Stimulated activated CD4-positive, alpha-beta T cell treated with anti-CD3 and anti-CD28 coated beads, Interleukin-2, amount 100 ng/mL, for 24 hours (primary cell): ENCODE results near the gene CITED2.
"Not testable (repeated sequence)": the region's sequence is repeated elsewhere in the genome, so short reads cannot be mapped to it uniquely, and the experiment has no call there.

Experiments used
- DNase-seq, 2 donors: peaks; one replicate each; pipeline ENCODE4 v3.0.0-alpha.2; 2020

The CITED2 gene

GRCh38 chr6:139374357-139375225 lies at the start of gene CITED2:
CITED2 (minus strand) TSS chr6:139374648; CDS start chr6:139373944, 704 bp downstream.
- peak; percentile 90 to 93 for DNase-seq

- no peak for DNase-seq
Measured at GRCh38 chr6:139423037-139423703, 48.7 kb upstream of the CITED2 start.

GRCh38 chr6:139422105-139423036 lies 47.9 kb upstream of the CITED2 start:
- DNase-seq = no peak

- DNase-seq = no peak
Measured at GRCh38 chr6:139418481-139419132, 44.2 kb upstream of the CITED2 start.

GRCh38 chr6:139416146-139416545 lies 41.7 kb upstream of the CITED2 start:
- DNase-seq = no peak

- DNase-seq = no peak
Measured at GRCh38 chr6:139415365-139415764, 40.9 kb upstream of the CITED2 start.

GRCh38 chr6:139412103-139412502 lies 37.7 kb upstream of the CITED2 start:
- not testable (repeated sequence) for DNase-seq

- no peak for DNase-seq
Measured at GRCh38 chr6:139409026-139409425, 34.6 kb upstream of the CITED2 start.

GRCh38 chr6:139407718-139408222 lies 33.3 kb upstream of the CITED2 start:
- no peak for DNase-seq

GRCh38 chr6:139406577-139407343 lies 32.3 kb upstream of the CITED2 start:
- no peak for DNase-seq

GRCh38 chr6:139402876-139403386 lies 28.5 kb upstream of the CITED2 start:
- no peak for DNase-seq

GRCh38 chr6:139398658-139399057 lies 24.2 kb upstream of the CITED2 start:
- DNase-seq = no peak

GRCh38 chr6:139395891-139396301 lies 21.4 kb upstream of the CITED2 start:
- DNase-seq = no peak

GRCh38 chr6:139395371-139395770 lies 20.9 kb upstream of the CITED2 start:
- no peak for DNase-seq

GRCh38 chr6:139394027-139394649 lies 19.7 kb upstream of the CITED2 start:
- DNase-seq = no peak

GRCh38 chr6:139392794-139393193 lies 18.3 kb upstream of the CITED2 start:
- DNase-seq = no peak

- DNase-seq = no peak
Measured at GRCh38 chr6:139391709-139392108, 17.3 kb upstream of the CITED2 start.

- no peak for DNase-seq
Measured at GRCh38 chr6:139390447-139390846, 16.0 kb upstream of the CITED2 start.

- no peak for DNase-seq
Measured at GRCh38 chr6:139388384-139388783, 13.9 kb upstream of the CITED2 start.

GRCh38 chr6:139386404-139386803 lies 12.0 kb upstream of the CITED2 start:
- DNase-seq = no peak
